ENCODE results near the gene R3HCC1L.
"Not testable (repeated sequence)": the region's sequence is repeated elsewhere in the genome, so short reads cannot be mapped to it uniquely, and the experiment has no call there.

The R3HCC1L gene

GRCh38 chr10:98133075-98133752 is 1.2 kb upstream of the R3HCC1L start:
- not testable (repeated sequence) for DNase-seq

GRCh38 chr10:98134117-98134430 is 383 bp upstream of the R3HCC1L start:
- no peak for DNase-seq

- no peak for DNase-seq
Observed at GRCh38 chr10:98135222-98135899, 904 bp downstream of the R3HCC1L start.

- not testable (repeated sequence) for DNase-seq
Observed at GRCh38 chr10:98136775-98137174, 2.3 kb downstream of the R3HCC1L start.

- DNase-seq, result no peak
Observed at GRCh38 chr10:98138031-98138430, 3.6 kb downstream of the R3HCC1L start.

- no peak for DNase-seq
Observed at GRCh38 chr10:98139431-98139830, 5.0 kb downstream of the R3HCC1L start.

GRCh38 chr10:98141484-98142073 is 7.1 kb downstream of the R3HCC1L start:
- no peak for DNase-seq

- no peak for DNase-seq
Observed at GRCh38 chr10:98144985-98145384, 10.5 kb downstream of the R3HCC1L start.

- DNase-seq, result no peak
Observed at GRCh38 chr10:98149858-98150257, 15.4 kb downstream of the R3HCC1L start.

GRCh38 chr10:98150544-98150943 is 16.1 kb downstream of the R3HCC1L start:
- no peak for DNase-seq

- not testable (repeated sequence) for DNase-seq
Observed at GRCh38 chr10:98152778-98153177, 18.3 kb downstream of the R3HCC1L start.

GRCh38 chr10:98153213-98153958 is 18.9 kb downstream of the R3HCC1L start:
- DNase-seq, result not testable (repeated sequence)

- no peak for DNase-seq
Observed at GRCh38 chr10:98154076-98154475, 19.6 kb downstream of the R3HCC1L start.

- DNase-seq, result no peak
Observed at GRCh38 chr10:98158576-98158975, 24.1 kb downstream of the R3HCC1L start.

- no peak for DNase-seq
Observed at GRCh38 chr10:98163941-98164340, 29.5 kb downstream of the R3HCC1L start.

GRCh38 chr10:98167191-98167590 is 32.7 kb downstream of the R3HCC1L start:
- no peak for DNase-seq

- DNase-seq, result no peak
Observed at GRCh38 chr10:98168147-98168546, 33.7 kb downstream of the R3HCC1L start.

- DNase-seq, result no peak
Observed at GRCh38 chr10:98168766-98169165, 34.3 kb downstream of the R3HCC1L start.

- DNase-seq, result no peak
Observed at GRCh38 chr10:98169379-98169778, 34.9 kb downstream of the R3HCC1L start.

- DNase-seq, result peak; percentile 1
Observed at GRCh38 chr10:98170249-98171117, 36.0 kb downstream of the R3HCC1L start.

GRCh38 chr10:98172073-98172472 is 37.6 kb downstream of the R3HCC1L start:
- DNase-seq, result no peak

- DNase-seq, result no peak
Observed at GRCh38 chr10:98172495-98172894, 38.0 kb downstream of the R3HCC1L start.

- DNase-seq, result no peak
Observed at GRCh38 chr10:98173260-98173659, 38.8 kb downstream of the R3HCC1L start.

Data from GF-D8 (cell line).